Activated naive CD4-positive, alpha-beta T cell treated with anti-CD3 and anti-CD28 coated beads, Interleukin-2, amount 50 U/mL, for 16 hours (primary cell): ENCODE data around the gene ZNF638.

ENCODE experiments used
- DNase-seq: peaks from one replicate; pipeline ENCODE4 v3.0.0-alpha.2; 2020

Gene ZNF638

GRCh38 chr2:71456617-71457016 lies 125.0 kb downstream of the ZNF638 start:
- DNase-seq, result no peak

- no peak for DNase-seq
Measured at GRCh38 chr2:71457123-71457915, 125.7 kb downstream of the ZNF638 start.

- DNase-seq, result no peak
Measured at GRCh38 chr2:71457923-71458322, 126.3 kb downstream of the ZNF638 start.

- no peak for DNase-seq
Measured at GRCh38 chr2:71458413-71459083, 127.0 kb downstream of the ZNF638 start.

GRCh38 chr2:71459084-71459431 lies 127.5 kb downstream of the ZNF638 start:
- DNase-seq, result no peak

GRCh38 chr2:71460056-71460455 lies 128.5 kb downstream of the ZNF638 start:
- no peak for DNase-seq

GRCh38 chr2:71460595-71461303 lies 129.2 kb downstream of the ZNF638 start:
- no peak for DNase-seq

GRCh38 chr2:71461304-71461671 lies 129.7 kb downstream of the ZNF638 start:
- DNase-seq, result no peak

- DNase-seq, result no peak
Measured at GRCh38 chr2:71462056-71462605, 130.5 kb downstream of the ZNF638 start.

GRCh38 chr2:71462641-71463341 lies 131.2 kb downstream of the ZNF638 start:
- no peak for DNase-seq

- no peak for DNase-seq
Measured at GRCh38 chr2:71463342-71463654, 131.7 kb downstream of the ZNF638 start.

GRCh38 chr2:71464389-71464788 lies 132.8 kb downstream of the ZNF638 start:
- no peak for DNase-seq

GRCh38 chr2:71465356-71465755 lies 133.8 kb downstream of the ZNF638 start:
- DNase-seq, result no peak

GRCh38 chr2:71465961-71466300 lies 134.3 kb downstream of the ZNF638 start:
- DNase-seq, result no peak

GRCh38 chr2:71466301-71467179 lies 135.0 kb downstream of the ZNF638 start:
- DNase-seq, result no peak

GRCh38 chr2:71467180-71467815 lies 135.7 kb downstream of the ZNF638 start:
- no peak for DNase-seq

GRCh38 chr2:71468279-71469015 lies 136.9 kb downstream of the ZNF638 start:
- no peak for DNase-seq

GRCh38 chr2:71469403-71470398 lies 138.1 kb downstream of the ZNF638 start:
- DNase-seq, result no peak

- DNase-seq, result no peak
Measured at GRCh38 chr2:71471276-71471675, 139.7 kb downstream of the ZNF638 start.

- no peak for DNase-seq
Measured at GRCh38 chr2:71472019-71472418, 140.4 kb downstream of the ZNF638 start.
